H9 (cell line): ENCODE measurements around the gene IRAK4. TPM values are rescaled to one million over a fixed set of nuclear protein-coding genes. Genes with fewer than 3 reads are reported as not detected.

Source experiments
- DNase-seq: peaks from one replicate; pipeline ENCODE4 v3.0.0-alpha.2; 2017
- H2AFZ ChIP-seq: one replicate; pipeline ENCODE4 v1.6.1; 2013; ENCODE audit warnings: mild to moderate bottlenecking, low read length, control low read depth, moderate library complexity
- H2AK5ac ChIP-seq: 2 replicates; pipeline ENCODE4 v1.6.1; 2013; ENCODE audit warnings: low read length, control low read depth, mixed read lengths; ENCODE audit not compliant: insufficient read length
- H2BK120ac ChIP-seq: one replicate; pipeline ENCODE4 v1.6.1; 2013; ENCODE audit warnings: low read depth, mild to moderate bottlenecking, low read length, control low read depth, inconsistent platforms; ENCODE audit not compliant: poor library complexity, severe bottlenecking
- H2BK12ac ChIP-seq: 2 replicates; pipeline ENCODE4 v1.6.1; 2013; ENCODE audit warnings: low read length, control low read depth, mixed read lengths, low read depth; ENCODE audit not compliant: insufficient read length
- H2BK15ac ChIP-seq: 2 replicates; pipeline ENCODE4 v1.6.1; 2013; ENCODE audit warnings: low read depth, low read length, control low read depth
- H2BK20ac ChIP-seq: one replicate; pipeline ENCODE4 v1.6.1; 2013; ENCODE audit warnings: low read depth, mild to moderate bottlenecking, low read length, control low read depth, inconsistent platforms; ENCODE audit not compliant: poor library complexity, severe bottlenecking
- H2BK5ac ChIP-seq: 2 replicates; pipeline ENCODE4 v1.6.1; 2013; ENCODE audit warnings: low read length, control low read depth, mixed read lengths; ENCODE audit not compliant: insufficient read length
- H3K14ac ChIP-seq: 2 replicates; pipeline ENCODE4 v1.6.1; 2013; ENCODE audit warnings: low read length, control low read depth; ENCODE audit not compliant: insufficient read depth
- H3K18ac ChIP-seq: 2 replicates; pipeline ENCODE4 v1.6.1; 2013; ENCODE audit warnings: low read depth, mild to moderate bottlenecking, mixed read lengths, low read length, control low read depth; ENCODE audit not compliant: insufficient read length
- H3K23ac ChIP-seq: 2 replicates; pipeline ENCODE4 v1.6.1; 2013; ENCODE audit warnings: low read length, control low read depth, mixed read lengths, low read depth; ENCODE audit not compliant: insufficient read length
- H3K23me2 ChIP-seq: 2 replicates; pipeline ENCODE4 v1.6.1; 2013; ENCODE audit warnings: low read depth, mild to moderate bottlenecking, mixed read lengths, low read length, control low read depth; ENCODE audit not compliant: insufficient read length, poor library complexity, severe bottlenecking
- H3K27ac ChIP-seq: 2 replicates; pipeline ENCODE4 v1.5.1; 2013; ENCODE audit warnings: low read length, control low read depth, mixed read lengths, low read depth; ENCODE audit not compliant: insufficient read length
- H3K27me3 ChIP-seq: 2 replicates; pipeline ENCODE4 v1.6.1; 2013; ENCODE audit warnings: low read length, control low read depth, inconsistent platforms; ENCODE audit not compliant: insufficient read depth
- H3K4ac ChIP-seq: 2 replicates; pipeline ENCODE4 v1.6.1; 2013; ENCODE audit warnings: low read depth, mild to moderate bottlenecking, control low read depth, inconsistent platforms, low read length, moderate library complexity
- H3K4me1 ChIP-seq: 2 replicates; pipeline ENCODE4 v1.6.1; 2013; ENCODE audit warnings: low read length, control low read depth, inconsistent platforms; ENCODE audit not compliant: insufficient read depth
- H3K4me2 ChIP-seq: 2 replicates; pipeline ENCODE4 v1.6.1; 2013; ENCODE audit warnings: low read length, control low read depth, mixed read lengths; ENCODE audit not compliant: insufficient read length, insufficient read depth
- H3K56ac ChIP-seq: 2 replicates; pipeline ENCODE4 v1.6.1; 2013; ENCODE audit warnings: low read depth, mild to moderate bottlenecking, mixed read lengths, low read length, control low read depth; ENCODE audit not compliant: insufficient read length
- H3K79me1 ChIP-seq: 2 replicates; pipeline ENCODE4 v1.6.1; 2013; ENCODE audit warnings: low read depth, mild to moderate bottlenecking, moderate library complexity, low read length, control low read depth, inconsistent platforms; ENCODE audit not compliant: insufficient read depth, poor library complexity, severe bottlenecking
- H3K79me2 ChIP-seq: 2 replicates; pipeline ENCODE4 v1.6.1; 2013; ENCODE audit warnings: low read length, control low read depth, inconsistent platforms; ENCODE audit not compliant: insufficient read depth
- H3K9ac ChIP-seq: 2 replicates; pipeline ENCODE4 v1.6.1; 2013; ENCODE audit warnings: low read length, control low read depth, mixed read lengths; ENCODE audit not compliant: insufficient read length; ENCODE audit errors: extremely low read depth
- H3K9me3 ChIP-seq: one replicate; pipeline ENCODE4 v1.6.1; 2013; ENCODE audit warnings: low read depth, low read length, inconsistent platforms; ENCODE audit not compliant: control insufficient read depth
- H3T11ph ChIP-seq: one replicate; pipeline ENCODE4 v1.6.1; 2013; ENCODE audit warnings: mild to moderate bottlenecking, low read length, control low read depth, inconsistent platforms
- H4K20me1 ChIP-seq: one replicate; pipeline ENCODE4 v1.6.1; 2013; ENCODE audit not compliant: control insufficient read depth, insufficient read length, insufficient read depth
- H4K5ac ChIP-seq: 2 replicates; pipeline ENCODE4 v1.6.1; 2013; ENCODE audit warnings: low read depth, mild to moderate bottlenecking, mixed read lengths, low read length, control low read depth; ENCODE audit not compliant: insufficient read length
- H4K8ac ChIP-seq: replicated peaks from 2 replicates; pipeline ENCODE4 v1.6.1; 2013; ENCODE audit warnings: low read length, control low read depth, mixed read lengths, low read depth; ENCODE audit not compliant: insufficient read length
- H4K91ac ChIP-seq: 2 replicates; pipeline ENCODE4 v1.6.1; 2013; ENCODE audit warnings: low read depth, mild to moderate bottlenecking, moderate library complexity, mixed read lengths, low read length, control low read depth; ENCODE audit not compliant: insufficient read length
- H3K27ac Mint-ChIP-seq, 3 experiments: 2 replicates in 2 of 3; 3 replicates in 1 of 3; pipeline ENCODE4 v1.8.0; 2020 to 2021; ENCODE audit warnings: mixed read lengths in 3 of 3, mild to moderate bottlenecking in 1 of 3, moderate library complexity in 1 of 3
- H3K27me3 Mint-ChIP-seq: 2 replicates; pipeline ENCODE4 v1.8.0; 2021; ENCODE audit warnings: low read depth, mild to moderate bottlenecking, moderate library complexity, mixed read lengths
- H3K36me3 Mint-ChIP-seq, 3 experiments: 2 replicates in 2 of 3; 3 replicates in 1 of 3; pipeline ENCODE4 v1.8.0; 2020 to 2021; ENCODE audit warnings: low read depth in 3 of 3, mixed read lengths in 3 of 3; ENCODE audit not compliant: insufficient read depth in 1 of 3
- H3K4me1 Mint-ChIP-seq, 2 experiments: 2 replicates each; pipeline ENCODE4 v1.8.0; 2020; ENCODE audit warnings: mixed read lengths in 2 of 2
- H3K4me3 Mint-ChIP-seq, 2 experiments: 2 replicates in 1 of 2; 3 replicates in 1 of 2; pipeline ENCODE4 v1.8.0; 2020 to 2021; ENCODE audit warnings: mild to moderate bottlenecking in 2 of 2, mixed read lengths in 2 of 2, moderate library complexity in 1 of 2
- H3K9me3 Mint-ChIP-seq, 2 experiments: 2 replicates in 1 of 2; 3 replicates in 1 of 2; pipeline ENCODE4 v1.8.0; 2020; ENCODE audit warnings: mild to moderate bottlenecking in 2 of 2, mixed read lengths in 2 of 2, moderate library complexity in 1 of 2
- total RNA-seq: library from RNA; stranded (reverse); gene quantifications from 2 replicates; pipeline ENCODE4 v1.2.1, GENCODE V29; 2021
- TF ChIP-seq, protein P1 (sequence below): fragments of 200-600 bp; sonication (generic); conservative IDR thresholded peaks from 3 replicates; pipeline ENCODE4 v1.8.0; 2021; ENCODE audit warnings: antibody characterized with exemption, mild to moderate bottlenecking

IRAK4 gene
- total RNA-seq, 1 experiment from 2014 or later, result 3.0 TPM

DNA sequence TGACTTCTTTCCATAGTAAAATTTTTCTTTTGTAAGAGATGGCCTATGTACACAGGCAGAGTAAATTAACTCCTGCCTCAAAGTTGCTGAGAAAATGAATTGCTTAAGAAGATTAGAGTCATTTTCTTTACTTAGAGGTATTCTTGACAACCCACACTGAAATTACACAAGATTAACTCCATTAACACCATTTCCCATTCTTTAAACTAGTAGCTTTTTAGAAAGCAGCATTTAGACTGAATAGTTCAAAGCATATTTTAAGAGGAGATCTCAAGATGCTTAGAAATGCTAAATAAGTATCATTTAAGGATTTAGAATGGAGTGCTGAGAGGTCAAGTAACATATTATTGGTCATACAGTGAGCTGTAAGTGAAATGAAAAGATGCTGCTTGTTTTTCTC lies 35.6 kb upstream of the IRAK4 start:
- Histone ChIP-seq H3K4ac (no peak overlapping the region), H2BK15ac (no peak overlapping the region), H3K79me1 (no peaks in the 10 kb centered on the region), H3K9me3 (no peaks in the 10 kb centered on the region), H2BK120ac (no peak overlapping the region), H3K9ac (no peak overlapping the region), H2AK5ac (no peak overlapping the region), H3K14ac (no peak overlapping the region), H2AFZ (no peak overlapping the region), H4K91ac (no peak overlapping the region), H3K79me2 (no peaks in the 10 kb centered on the region), H3K23me2 (no peaks in the 10 kb centered on the region), H2BK12ac (no peak overlapping the region), H4K20me1 (no peaks in the 10 kb centered on the region), H3K27ac (no peak overlapping the region), H2BK5ac (no peak overlapping the region), H3T11ph (no peak overlapping the region), H4K8ac (no peak overlapping the region), H3K4me1 (no peaks in the 10 kb centered on the region), H3K56ac (no peak overlapping the region), H3K4me2 (no peak overlapping the region), H2BK20ac (no peak overlapping the region), H4K5ac (no peak overlapping the region), H3K27me3 (no peaks in the 10 kb centered on the region), H3K18ac (no peak overlapping the region), H3K23ac (no peak overlapping the region)
- H3K27me3 Mint-ChIP-seq, result no peaks in the 10 kb centered on the region; the same call in 1 of the 2 replicates
- peak overlapping the region in 1 of 3 experiments; percentile 69; a peak in 1 of 7 replicates for H3K27ac Mint-ChIP-seq
- H3K4me3 Mint-ChIP-seq, result no peak overlapping the region
- no peak for DNase-seq
- TF ChIP-seq, protein P1, sequence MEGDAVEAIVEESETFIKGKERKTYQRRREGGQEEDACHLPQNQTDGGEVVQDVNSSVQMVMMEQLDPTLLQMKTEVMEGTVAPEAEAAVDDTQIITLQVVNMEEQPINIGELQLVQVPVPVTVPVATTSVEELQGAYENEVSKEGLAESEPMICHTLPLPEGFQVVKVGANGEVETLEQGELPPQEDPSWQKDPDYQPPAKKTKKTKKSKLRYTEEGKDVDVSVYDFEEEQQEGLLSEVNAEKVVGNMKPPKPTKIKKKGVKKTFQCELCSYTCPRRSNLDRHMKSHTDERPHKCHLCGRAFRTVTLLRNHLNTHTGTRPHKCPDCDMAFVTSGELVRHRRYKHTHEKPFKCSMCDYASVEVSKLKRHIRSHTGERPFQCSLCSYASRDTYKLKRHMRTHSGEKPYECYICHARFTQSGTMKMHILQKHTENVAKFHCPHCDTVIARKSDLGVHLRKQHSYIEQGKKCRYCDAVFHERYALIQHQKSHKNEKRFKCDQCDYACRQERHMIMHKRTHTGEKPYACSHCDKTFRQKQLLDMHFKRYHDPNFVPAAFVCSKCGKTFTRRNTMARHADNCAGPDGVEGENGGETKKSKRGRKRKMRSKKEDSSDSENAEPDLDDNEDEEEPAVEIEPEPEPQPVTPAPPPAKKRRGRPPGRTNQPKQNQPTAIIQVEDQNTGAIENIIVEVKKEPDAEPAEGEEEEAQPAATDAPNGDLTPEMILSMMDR, result no peak
- peaks cover 0 to 6% (median 2%) of the 10 kb centered on the region in 3 experiments; a peak in 3 of 7 replicates for H3K36me3 Mint-ChIP-seq
- peaks cover 21 to 23% of the 10 kb centered on the region in 2 experiments for H3K4me1 Mint-ChIP-seq
- peaks cover 0 to 3% of the 10 kb centered on the region in 2 experiments; a peak in 1 of 5 replicates for H3K9me3 Mint-ChIP-seq
